ENCODE data around the gene ZSCAN5C. TPM values are rescaled to one million over a fixed set of nuclear protein-coding genes. Genes with fewer than 3 reads are reported as not detected.

The ZSCAN5C gene
- total and polyA plus RNA-seq, 4 donors, result not detected

GRCh38 chr19:56155124-56155687 is 46.9 kb upstream of the ZSCAN5C start:
- Histone ChIP-seq H3K4me3 (no peak overlapping the region), H3K27me3 (ENCODE audit: control insufficient read depth in 3 of 3, insufficient read depth in 3 of 3, low read length in 2 of 3) (no peaks in the 10 kb centered on the region), H3K4me1 (ENCODE audit: control insufficient read depth in 5 of 5, insufficient read depth in 5 of 5, low read length in 5 of 5) (peaks cover 0 to 5% (median 0%) of the 10 kb centered on the region in 5 donors), H3K36me3 (ENCODE audit: control insufficient read depth in 4 of 4, insufficient read depth in 4 of 4, low read length in 4 of 4) (peaks cover 5 to 23% (median 20%) of the 10 kb centered on the region in 4 donors), H3K9me3 (ENCODE audit: control insufficient read depth in 4 of 4, insufficient read depth in 3 of 4, low read length in 3 of 4) (no peaks in the 10 kb centered on the region), H3K27ac (ENCODE audit: low read depth in 1 of 2, low read length in 1 of 2) (no peak overlapping the region), H3K9ac (ENCODE audit: insufficient read depth in 1 of 2, low read length in 2 of 2) (no peak overlapping the region)
- ATAC-seq (ENCODE audit: insufficient read depth, low FRiP score) (no peak), DNase-seq (no peak)
- 71 to 83% methylated on average over 17 of the region's 17 CpGs for WGBS, 2 donors
- TF ChIP-seq CTCF (IDR thresholded peaks at IDR 0.05; ENCODE audit: control extremely low read depth, extremely low read depth), result no peak

- 67 to 90% methylated on average over 11 of the region's 11 CpGs for WGBS, 2 donors
- H3K27ac ChIP-seq (ENCODE audit: low read depth in 1 of 2, low read length in 1 of 2), result peak overlapping the region; percentile 34 to 53
- no peak for ATAC-seq (ENCODE audit: insufficient read depth, low FRiP score)
- TF ChIP-seq CTCF (IDR thresholded peaks at IDR 0.05; ENCODE audit: control extremely low read depth, extremely low read depth), result no peak
- peaks cover 0 to 4% (median 0%) of the 10 kb centered on the region in 5 donors for H3K4me1 ChIP-seq (ENCODE audit: control insufficient read depth in 5 of 5, insufficient read depth in 5 of 5, low read length in 5 of 5)
- no peak overlapping the region for H3K9ac ChIP-seq (ENCODE audit: insufficient read depth in 1 of 2, low read length in 2 of 2)
- no peak overlapping the region for H3K4me3 ChIP-seq
- H3K27me3 ChIP-seq (ENCODE audit: control insufficient read depth in 3 of 3, insufficient read depth in 3 of 3, low read length in 2 of 3), result no peaks in the 10 kb centered on the region
- peaks cover 5 to 36% (median 22%) of the 10 kb centered on the region in 4 donors for H3K36me3 ChIP-seq (ENCODE audit: control insufficient read depth in 4 of 4, insufficient read depth in 4 of 4, low read length in 4 of 4)
- no peaks in the 10 kb centered on the region for H3K9me3 ChIP-seq (ENCODE audit: control insufficient read depth in 4 of 4, insufficient read depth in 3 of 4, low read length in 3 of 4)
- no peak for DNase-seq
Observed at GRCh38 chr19:56156768-56157167, 45.3 kb upstream of the ZSCAN5C start.

GRCh38 chr19:56158170-56158757 is 43.8 kb upstream of the ZSCAN5C start:
- Histone ChIP-seq H3K27ac (ENCODE audit: low read depth in 1 of 2, low read length in 1 of 2) (no peak overlapping the region), H3K27me3 (ENCODE audit: control insufficient read depth in 3 of 3, insufficient read depth in 3 of 3, low read length in 2 of 3) (no peaks in the 10 kb centered on the region), H3K9me3 (ENCODE audit: control insufficient read depth in 4 of 4, insufficient read depth in 3 of 4, low read length in 3 of 4) (no peaks in the 10 kb centered on the region), H3K4me1 (ENCODE audit: control insufficient read depth in 5 of 5, insufficient read depth in 5 of 5, low read length in 5 of 5) (peaks cover 0 to under 1% (median 0%) of the 10 kb centered on the region in 5 donors), H3K4me3 (no peak overlapping the region), H3K9ac (ENCODE audit: insufficient read depth in 1 of 2, low read length in 2 of 2) (no peak overlapping the region), H3K36me3 (ENCODE audit: control insufficient read depth in 4 of 4, insufficient read depth in 4 of 4, low read length in 4 of 4) (peaks cover 5 to 36% (median 22%) of the 10 kb centered on the region in 4 donors)
- WGBS, 2 donors, result 96 to 99% methylated on average over 13 to 16 of the region's 16 CpGs
- TF ChIP-seq CTCF (IDR thresholded peaks at IDR 0.05; ENCODE audit: control extremely low read depth, extremely low read depth), result no peak
- DNase-seq (no peak), ATAC-seq (ENCODE audit: insufficient read depth, low FRiP score) (no peak)
